Aorta (tissue), 5 donors: ENCODE data around the gene AKIRIN2. TPM values are rescaled to one million over a fixed set of nuclear protein-coding genes. Genes with fewer than 3 reads are reported as not detected.
"Not testable (repeated sequence)": the region's sequence is repeated elsewhere in the genome, so short reads cannot be mapped to it uniquely, and the experiment has no call there.

Experiments used
- ATAC-seq: fragments of 200-7000 bp; cut with Tn5 transposase; one replicate; pipeline ENCODE4 v1.9.1; 2022; ENCODE audit warnings: moderate library complexity; ENCODE audit not compliant: low FRiP score
- DNase-seq, 2 donors: peaks; one replicate each; pipeline ENCODE4 v3.0.0-alpha.2; 2020
- H3K27ac ChIP-seq, 2 donors: one replicate each; pipeline ENCODE4 v1.5.1; 2013; ENCODE audit warnings: low read length in 2 of 2, mild to moderate bottlenecking in 2 of 2, moderate library complexity in 2 of 2, control low read depth in 1 of 2, inconsistent platforms in 1 of 2, low read depth in 1 of 2
- H3K27me3 ChIP-seq, 2 donors: one replicate each; pipeline ENCODE4 v1.6.1; 2013; ENCODE audit warnings: control low read depth in 1 of 2, low read length in 1 of 2, mild to moderate bottlenecking in 1 of 2, moderate library complexity in 1 of 2; ENCODE audit not compliant: insufficient read depth in 2 of 2, control insufficient read depth in 1 of 2
- H3K36me3 ChIP-seq, 2 donors: one replicate each; pipeline ENCODE4 v1.6.1; 2013; ENCODE audit warnings: control low read depth in 1 of 2, low read length in 1 of 2, mild to moderate bottlenecking in 1 of 2; ENCODE audit not compliant: insufficient read depth in 2 of 2, control insufficient read depth in 1 of 2
- H3K4me1 ChIP-seq, 2 donors: one replicate each; pipeline ENCODE4 v1.6.1; 2013; ENCODE audit warnings: low read length in 2 of 2, control low read depth in 1 of 2, mild to moderate bottlenecking in 1 of 2, moderate library complexity in 1 of 2; ENCODE audit not compliant: insufficient read depth in 2 of 2, control insufficient read depth in 1 of 2
- H3K4me3 ChIP-seq, 2 donors: one replicate each; pipeline ENCODE4 v1.5.1; 2013; ENCODE audit warnings: low read length in 2 of 2, control low read depth in 1 of 2, mild to moderate bottlenecking in 1 of 2
- H3K9me3 ChIP-seq: one replicate; pipeline ENCODE4 v1.6.1; 2013; ENCODE audit warnings: mild to moderate bottlenecking, low read length; ENCODE audit not compliant: control insufficient read depth
- WGBS, 2 donors: extraction: QIAGEN DNeasy Blood & Tissue Kit; methylation state at CpG; one replicate each; pipeline ENCODE4 v1.1.7; 2013; 5-methylcytosine and 5-hydroxymethylcytosine counted together
- intact Hi-C, 2 donors: fragments of 100-400 bp; cut with DNase I; formaldehyde crosslinking; loops; one replicate each; pipeline versions ENCODE4 v1.14.2 to v1.15.0; 2022
- polyA plus RNA-seq, 2 donors: library from polyadenylated mRNA; stranded (reverse); fragments of 200-250 nt; gene quantifications; one replicate each; pipeline ENCODE4 v1.2.3, GENCODE V29; 2013
- total RNA-seq, 2 donors: library from RNA; stranded (reverse); fragmentation: NEBNext Ultra II Directional; extraction: Animal tissue kit (Norgen Biotek cat#: 25700); gene quantifications; one replicate each; pipeline ENCODE4 v1.2.1, GENCODE V29; 2021
- donor health status: healthy with polysubstance abuse.
- donor health status: Bipolar disorder and iron deficiency.
- donor health status: DM: no; HTN: no; CAD: no.
- donor health status: DM: no; HTN: no; CAD: no.
- donor health status: DM: yes; HTN: yes; CAD: no.

The AKIRIN2 gene
- total and polyA plus RNA-seq, 4 donors: 17.8 to 43.5 (median 31.8) TPM

DNA sequence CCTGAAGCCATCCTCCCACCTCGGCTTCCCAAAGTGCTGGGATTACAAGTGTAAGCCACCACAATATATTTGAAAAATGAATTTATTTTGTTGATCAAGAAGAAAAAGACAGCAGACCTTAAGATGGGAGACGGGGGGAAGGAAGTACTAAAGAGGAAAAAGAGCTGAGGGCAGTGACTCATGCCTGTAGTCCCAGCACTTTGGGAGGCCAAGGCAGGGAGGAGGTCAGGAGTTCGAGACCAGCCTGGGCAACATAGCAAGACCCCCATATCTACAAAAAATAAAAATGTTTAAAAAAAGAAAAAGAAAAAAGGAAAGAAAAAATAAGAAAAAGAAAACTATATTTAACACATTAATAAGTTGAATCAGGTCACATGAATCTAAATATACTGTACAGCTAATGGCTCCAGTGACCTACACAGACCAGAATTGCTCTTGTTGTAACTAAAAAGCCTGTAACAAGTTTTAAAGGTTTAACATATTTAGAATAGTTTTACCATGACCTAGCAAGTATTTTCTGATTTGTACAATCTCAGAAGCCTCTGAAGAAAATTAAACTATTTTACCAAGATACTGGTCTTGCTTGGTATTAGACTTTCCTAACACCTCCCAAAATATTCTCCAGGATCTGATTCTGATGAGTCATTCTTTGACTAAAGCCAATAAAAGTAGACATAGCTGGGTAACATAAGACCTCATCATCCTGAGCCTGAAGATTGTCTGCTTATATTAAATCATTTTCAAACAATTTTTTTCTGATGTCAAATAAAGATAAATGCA lies 4.3 kb upstream of the AKIRIN2 start:
- WGBS, 2 donors: 64 to 74% methylated on average over 3 of the region's 3 CpGs
- no peaks in the 10 kb centered on the region for H3K4me1 ChIP-seq
- intact Hi-C loops: loop anchor here in 1 of 2 donors (10.0 kb wide), 1 partner anchor 122 kb away; the partner anchor contains the start of gene RARS2

DNA sequence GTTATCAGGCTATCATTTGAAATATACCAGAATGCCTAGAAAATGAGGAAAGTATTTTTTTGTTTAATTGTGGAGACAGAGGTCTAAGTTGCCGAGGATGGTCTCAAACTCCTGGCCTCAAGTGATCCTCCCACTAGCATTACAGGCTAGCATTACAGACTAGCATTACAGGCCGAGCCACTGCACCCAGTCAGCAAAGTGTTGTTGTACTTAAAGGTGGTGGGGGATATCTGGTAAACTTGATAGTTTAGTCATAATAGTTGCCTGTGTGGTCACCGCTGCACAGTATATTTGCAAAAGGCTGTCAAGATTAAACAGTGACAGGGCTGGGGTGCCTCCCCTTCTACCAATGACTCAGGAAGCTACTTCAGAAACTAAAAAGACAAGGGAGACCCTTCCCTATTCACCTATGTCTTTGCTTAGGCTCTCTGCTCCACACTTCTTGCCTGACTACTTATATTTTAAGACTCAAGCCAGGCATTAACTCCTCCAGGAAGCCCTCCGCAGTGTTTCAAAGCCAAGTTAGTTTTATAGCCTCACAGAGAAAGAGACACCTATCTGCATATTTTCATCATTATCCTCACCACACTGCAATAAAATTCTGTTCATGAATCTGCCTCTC lies 3.1 kb upstream of the AKIRIN2 start:
- intact Hi-C loops: loop anchor here in 1 of 2 donors (10.0 kb wide), 1 partner anchor 120 kb away; the partner anchor contains the start of gene RARS2
- WGBS, 2 donors: 85 to 91% methylated on average over 4 of the region's 4 CpGs
- Histone ChIP-seq H3K27ac (no peak overlapping the region), H3K27me3 (no peaks in the 10 kb centered on the region), H3K36me3 (no peaks in the 10 kb centered on the region), H3K9me3 (no peaks in the 10 kb centered on the region), H3K4me3 (no peak overlapping the region), H3K4me1 (no peaks in the 10 kb centered on the region)
- no peak for DNase-seq
- ATAC-seq: no peak

More for the DNA sequence above, 4.3 kb upstream of the AKIRIN2 start:
- H3K27ac ChIP-seq: no peak overlapping the region
- H3K36me3 ChIP-seq: no peaks in the 10 kb centered on the region
- no peak for ATAC-seq
- H3K4me3 ChIP-seq: no peak overlapping the region
- no peaks in the 10 kb centered on the region for H3K9me3 ChIP-seq
- no peak for DNase-seq
- no peaks in the 10 kb centered on the region for H3K27me3 ChIP-seq

GRCh38 chr6:87703039-87703438 lies 1.0 kb upstream of the AKIRIN2 start:
- intact Hi-C loops: loop anchor here (2.0 to 10.0 kb wide), 4 partner anchors 46 to 230 kb away; partner anchors contain the start of genes RARS2 (in 2 of the 2) and SLC35A1 (in 1 of the 2)
- DNase-seq, H3K27ac ChIP-seq, H3K36me3 ChIP-seq, H3K4me1 ChIP-seq, H3K9me3 ChIP-seq, ATAC-seq, H3K27me3 ChIP-seq: not testable (repeated sequence)
- H3K4me3 ChIP-seq: peak overlapping the region in 1 of 2 donors; percentile 90
- WGBS, 2 donors: 76 to 81% methylated on average over 19 of the region's 19 CpGs

GRCh38 chr6:87702589-87702945 lies 534 bp upstream of the AKIRIN2 start:
- ATAC-seq: no peak
- intact Hi-C loops: loop anchor here (2.0 to 10.0 kb wide), 4 partner anchors 45 to 230 kb away; partner anchors contain the start of genes RARS2 (in 2 of the 2) and SLC35A1 (in 1 of the 2)

DNA sequence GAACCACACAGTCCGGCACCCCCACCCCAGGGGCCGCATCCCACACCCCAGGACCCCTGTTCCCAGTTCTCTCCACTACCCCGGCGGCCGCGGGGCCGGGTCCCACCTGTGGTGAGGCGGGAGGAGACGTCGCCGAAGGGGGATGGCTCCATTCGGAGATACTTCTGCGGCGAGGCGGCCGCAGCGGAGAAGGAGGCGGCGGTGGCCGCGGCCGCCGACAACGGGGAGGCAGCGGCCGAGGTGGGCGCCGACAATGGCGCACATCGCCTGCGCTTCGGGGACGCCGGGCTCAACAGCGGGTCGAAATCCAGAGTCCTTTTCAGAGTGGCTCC lies 723 bp downstream of the AKIRIN2 start:
- intact Hi-C loops: loop anchor here (5.0 to 10.0 kb wide), 3 partner anchors 44 to 117 kb away; partner anchors contain the start of gene RARS2 (in 2 of the 2)
- Histone ChIP-seq H3K36me3 (no peaks in the 10 kb centered on the region), H3K4me3 (peak overlapping the region; percentile 83 to 91), H3K27ac (peak overlapping the region; percentile 50 to 97), H3K9me3 (no peaks in the 10 kb centered on the region), H3K4me1 (no peaks in the 10 kb centered on the region), H3K27me3 (no peaks in the 10 kb centered on the region)
- ATAC-seq: no peak
- WGBS, 2 donors: 0% methylated on average over 36 of the region's 36 CpGs
- peak; percentile 58 to 79 for DNase-seq

More at GRCh38 chr6:87702589-87702945, 534 bp upstream of the AKIRIN2 start:
- no peaks in the 10 kb centered on the region for H3K36me3 ChIP-seq
- no peaks in the 10 kb centered on the region for H3K4me1 ChIP-seq
- no peak for DNase-seq
- H3K9me3 ChIP-seq: no peaks in the 10 kb centered on the region
- H3K4me3 ChIP-seq: peak overlapping the region; percentile 75 to 90
- H3K27ac ChIP-seq: no peak overlapping the region
- no peaks in the 10 kb centered on the region for H3K27me3 ChIP-seq
- WGBS, 2 donors: 1% methylated on average over 7 of the region's 7 CpGs

DNA sequence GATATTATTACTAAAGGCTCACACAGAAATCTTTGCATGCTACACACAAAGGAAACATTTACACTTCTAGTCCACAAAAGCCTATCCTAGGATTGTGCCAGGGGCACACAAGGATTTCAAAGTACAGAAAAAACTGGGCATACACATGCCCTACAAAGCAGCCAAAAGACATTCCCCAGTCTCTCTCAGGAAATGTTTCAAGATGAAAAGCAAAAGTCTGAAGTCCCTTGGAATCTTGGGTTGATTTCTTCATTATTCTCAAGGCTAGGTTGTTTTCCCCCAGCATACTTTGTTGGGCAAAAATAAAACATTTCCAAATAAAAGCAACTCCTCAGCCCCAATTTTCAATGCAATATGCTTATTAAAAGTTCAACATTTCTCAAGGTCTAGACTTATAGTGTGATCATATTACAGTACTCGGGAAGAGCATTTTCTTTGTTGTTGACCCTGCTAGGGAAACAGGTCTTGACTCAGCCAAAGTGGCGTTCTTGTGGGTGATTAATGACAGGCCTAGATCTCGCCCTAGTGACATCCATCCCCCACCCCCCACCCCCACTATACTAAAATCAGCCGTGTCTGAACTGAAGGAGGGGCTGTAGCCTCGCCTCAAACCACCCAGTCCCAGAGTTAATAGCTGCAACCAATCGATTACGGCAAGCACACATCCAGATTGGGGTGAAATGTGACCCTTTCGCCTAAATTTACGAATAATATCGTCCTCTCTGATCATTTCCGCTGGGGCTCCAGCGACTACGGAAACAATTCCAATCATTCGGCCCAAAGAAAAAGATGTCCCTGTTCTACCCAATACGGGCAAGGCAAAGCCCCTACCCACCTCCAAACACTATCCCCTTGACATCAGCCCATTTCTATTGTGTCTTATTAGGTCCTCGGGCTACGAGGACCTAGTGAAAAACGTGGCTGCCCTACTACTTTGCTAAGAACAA lies 1.4 kb downstream of the AKIRIN2 start:
- H3K9me3 ChIP-seq: no peaks in the 10 kb centered on the region
- H3K4me1 ChIP-seq: no peaks in the 10 kb centered on the region
- H3K27me3 ChIP-seq: no peaks in the 10 kb centered on the region
- DNase-seq (no peak), ATAC-seq (no peak)
- H3K36me3 ChIP-seq: no peaks in the 10 kb centered on the region
- WGBS, 2 donors: 0% methylated on average over 18 of the region's 18 CpGs
- peak overlapping the region; percentile 50 to 97 for H3K27ac ChIP-seq
- intact Hi-C loops: loop anchor here (5.0 to 10.0 kb wide), 3 partner anchors 43 to 116 kb away; partner anchors contain the start of gene RARS2 (in 2 of the 2)
- peak overlapping the region; percentile 83 to 91 for H3K4me3 ChIP-seq

GRCh38 chr6:87699576-87699975 lies 2.5 kb downstream of the AKIRIN2 start:
- no peak overlapping the region for H3K27ac ChIP-seq
- H3K27me3 ChIP-seq: no peaks in the 10 kb centered on the region
- no peaks in the 10 kb centered on the region for H3K4me1 ChIP-seq
- H3K36me3 ChIP-seq: no peaks in the 10 kb centered on the region
- intact Hi-C loops: no loop called here
- no peak for ATAC-seq
- H3K9me3 ChIP-seq: no peaks in the 10 kb centered on the region
- WGBS, 2 donors: 2% methylated on average over 4 of the region's 4 CpGs
- no peak for DNase-seq
- peak overlapping the region; percentile 71 to 91 for H3K4me3 ChIP-seq

- H3K4me3 ChIP-seq: peak overlapping the region; percentile 40 to 47
- H3K36me3 ChIP-seq: no peaks in the 10 kb centered on the region
- intact Hi-C loops: no loop called here
- H3K4me1 ChIP-seq: no peaks in the 10 kb centered on the region
- DNase-seq (no peak), ATAC-seq (no peak)
- no peaks in the 10 kb centered on the region for H3K9me3 ChIP-seq
- no peaks in the 10 kb centered on the region for H3K27me3 ChIP-seq
- 3 to 9% methylated on average over 2 of the region's 2 CpGs for WGBS, 2 donors
- no peak overlapping the region for H3K27ac ChIP-seq
Measured at GRCh38 chr6:87698547-87699006, 3.5 kb downstream of the AKIRIN2 start.
